DLD1 (cell line): ENCODE results near the gene XYLB.
"Not testable (repeated sequence)": the region's sequence is repeated elsewhere in the genome, so short reads cannot be mapped to it uniquely, and the experiment has no call there.

ENCODE experiments used
- in situ Hi-C: cut with HindIII; loops from 2 replicates; pipeline ENCODE4 v1.10.0; 2017; ENCODE audit warnings: low sequenced_read_pairs

XYLB gene

DNA sequence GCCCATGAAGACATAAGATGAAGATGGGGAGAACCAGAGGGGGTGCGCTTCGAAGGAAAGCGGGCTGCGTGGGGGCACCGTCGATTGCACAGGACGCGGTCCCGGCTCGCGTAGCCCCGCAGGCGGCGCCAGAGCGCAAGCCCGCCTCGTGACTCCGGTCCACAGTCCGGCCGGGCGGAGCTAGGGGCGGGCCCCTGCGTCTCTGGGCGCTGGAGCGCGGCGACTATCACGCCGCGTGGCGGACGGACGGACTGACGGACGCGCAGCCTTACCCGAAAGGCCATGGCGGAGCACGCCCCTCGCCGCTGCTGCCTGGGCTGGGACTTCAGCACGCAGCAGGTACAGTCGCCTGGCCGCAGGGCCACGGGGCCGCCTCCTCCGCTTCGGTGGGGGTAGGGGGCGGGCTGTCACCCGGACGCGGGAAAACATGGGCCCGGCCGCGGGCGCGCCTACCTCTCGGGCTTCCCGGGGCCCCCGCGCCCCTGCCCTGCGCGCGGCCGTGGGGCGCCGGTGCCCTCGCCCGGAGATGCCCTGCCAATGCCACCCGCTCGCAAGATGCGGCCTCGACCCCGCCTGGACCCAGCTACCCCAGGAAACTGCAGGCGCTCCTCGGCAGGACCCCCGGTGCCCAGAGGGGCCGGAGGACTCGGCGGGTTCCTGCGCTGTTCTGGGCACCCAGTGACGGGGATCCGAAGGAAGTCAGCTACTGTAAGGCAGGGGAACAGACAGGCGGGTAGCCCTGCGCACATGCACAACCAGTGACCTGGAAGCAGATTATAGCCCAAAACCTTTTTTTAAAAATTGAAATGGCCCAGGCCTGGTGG is at the start of gene XYLB:
Gene XYLB, plus strand, starts transcription at position 199 of the 824 bp plus-strand sequence. Its CDS starts 84 bp downstream, at position 283.
- in situ Hi-C loops: no loop called here

DNA sequence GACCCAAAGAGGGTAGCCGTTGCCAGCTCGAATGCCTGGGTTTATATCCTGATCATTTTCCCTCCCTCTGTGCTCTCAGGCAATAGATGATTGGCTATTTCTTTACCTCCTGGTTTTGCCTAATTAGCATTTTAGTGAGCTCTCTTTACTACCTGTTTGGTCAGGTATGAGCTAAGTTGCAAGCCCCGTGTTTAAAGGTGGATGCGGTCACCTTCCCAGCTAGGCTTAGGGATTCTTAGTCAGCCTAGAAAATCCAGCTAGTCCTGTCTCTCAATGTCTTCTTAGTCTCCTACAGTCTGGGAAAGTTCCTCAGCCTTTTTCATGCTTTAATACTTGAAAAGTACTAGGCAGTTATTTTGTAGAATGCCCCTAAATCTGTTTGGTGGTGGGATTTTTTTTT is 49.5 kb upstream of the XYLB start:
- in situ Hi-C loops: not testable (repeated sequence)

GRCh38 chr3:38297537-38297936 is 49.0 kb upstream of the XYLB start:
- in situ Hi-C loops: no loop called here

DNA sequence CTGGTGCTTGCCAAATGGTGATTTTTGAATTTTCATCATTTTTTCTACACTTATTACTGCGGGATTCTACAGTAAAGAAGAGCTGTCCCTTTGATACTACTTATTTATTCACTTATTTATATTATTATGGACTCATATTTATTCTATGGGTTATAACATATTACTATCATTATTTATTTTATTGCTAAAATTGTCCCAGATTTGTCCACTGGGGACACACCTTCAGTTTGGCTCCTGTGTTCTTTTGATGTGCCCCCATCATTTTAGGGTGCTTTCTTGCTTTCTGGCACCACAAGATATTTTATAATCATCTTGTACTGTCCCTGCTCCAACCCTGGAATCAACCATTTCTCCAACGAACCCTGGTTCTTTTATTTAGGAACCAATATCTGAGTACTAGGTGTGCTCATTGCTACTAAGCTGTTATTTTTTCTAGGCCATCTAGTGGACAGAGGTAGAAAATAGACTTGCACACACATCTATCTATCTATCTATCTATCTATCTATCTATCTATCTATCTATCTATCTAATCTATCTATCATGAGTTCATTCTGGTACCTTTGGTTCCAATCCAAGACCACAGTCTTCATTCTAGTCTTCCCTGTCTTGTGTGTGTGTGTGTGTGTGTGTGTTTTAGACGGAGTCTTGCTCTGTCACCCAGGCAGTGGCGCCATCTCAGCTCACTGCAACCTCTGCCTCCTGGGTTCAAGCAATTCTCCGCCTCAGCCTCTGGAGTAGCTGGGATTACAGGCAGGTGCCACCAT is 48.5 kb upstream of the XYLB start:
- in situ Hi-C loops: no loop called here

- in situ Hi-C loops: no loop called here
These were observed 39.6 kb upstream of the XYLB start for GRCh38 chr3:38306941-38307340.

DNA sequence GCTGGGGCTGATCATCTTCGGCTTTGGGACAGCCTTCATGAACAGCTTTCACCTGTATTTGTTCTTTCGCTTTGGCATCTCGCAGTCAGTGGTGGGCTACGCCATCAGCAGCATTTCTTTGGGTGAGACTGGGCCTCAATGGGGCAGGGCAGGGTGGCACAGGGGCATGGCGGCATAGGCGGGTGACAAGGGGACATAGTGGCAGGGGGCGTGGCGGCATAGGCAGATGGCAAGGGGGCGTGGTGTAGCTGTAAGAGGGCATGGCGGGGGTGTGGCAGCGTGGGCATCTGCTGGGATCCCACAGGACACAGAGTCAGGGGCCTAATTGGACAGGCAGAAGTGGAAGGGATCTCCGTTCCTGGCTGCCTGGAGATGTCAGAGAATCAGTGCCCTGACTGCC is 39.0 kb upstream of the XYLB start:
- in situ Hi-C loops: no loop called here

- in situ Hi-C loops: no loop called here
These were observed 38.1 kb upstream of the XYLB start for GRCh38 chr3:38308456-38308855.

DNA sequence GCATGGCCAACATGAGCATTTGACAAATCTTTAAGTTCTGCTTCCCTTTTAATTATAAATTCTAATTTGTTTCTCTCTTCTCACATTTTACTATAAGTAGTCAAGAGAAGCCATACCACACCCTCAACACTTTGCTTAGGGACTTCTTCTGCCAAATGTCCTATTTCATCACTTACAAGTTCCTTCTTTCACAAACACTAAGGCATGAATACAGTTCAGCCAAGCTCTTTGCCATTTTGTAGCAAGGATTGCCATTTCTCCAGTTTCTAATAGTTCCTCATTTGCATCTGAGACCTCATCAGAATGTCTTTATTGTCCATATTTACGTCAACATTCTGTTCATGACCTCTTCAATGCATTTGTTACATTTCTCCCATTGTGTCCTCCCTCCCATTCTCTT is 35.1 kb upstream of the XYLB start:
- in situ Hi-C loops: no loop called here

GRCh38 chr3:38311941-38312340 is 34.6 kb upstream of the XYLB start:
- in situ Hi-C loops: no loop called here

DNA sequence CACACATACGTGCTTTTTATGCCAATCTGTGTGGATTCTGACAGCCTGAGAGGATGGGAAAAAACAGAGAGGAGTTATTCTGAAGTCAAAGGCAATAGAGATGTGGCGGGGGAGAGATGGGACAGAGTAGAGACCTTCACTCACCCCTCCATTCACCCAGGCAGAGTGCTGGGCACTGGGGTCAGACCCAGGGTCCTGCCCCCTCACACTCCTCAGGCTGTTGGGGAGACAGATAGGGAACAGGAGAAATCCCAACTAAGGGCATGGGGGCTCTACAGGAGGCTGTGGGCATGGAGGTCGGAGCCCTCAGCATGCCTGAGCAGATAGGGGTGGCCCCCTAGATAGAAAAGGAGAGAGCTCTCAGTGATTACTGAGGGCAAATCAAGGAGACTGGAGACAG is 34.2 kb upstream of the XYLB start:
- in situ Hi-C loops: no loop called here

DNA sequence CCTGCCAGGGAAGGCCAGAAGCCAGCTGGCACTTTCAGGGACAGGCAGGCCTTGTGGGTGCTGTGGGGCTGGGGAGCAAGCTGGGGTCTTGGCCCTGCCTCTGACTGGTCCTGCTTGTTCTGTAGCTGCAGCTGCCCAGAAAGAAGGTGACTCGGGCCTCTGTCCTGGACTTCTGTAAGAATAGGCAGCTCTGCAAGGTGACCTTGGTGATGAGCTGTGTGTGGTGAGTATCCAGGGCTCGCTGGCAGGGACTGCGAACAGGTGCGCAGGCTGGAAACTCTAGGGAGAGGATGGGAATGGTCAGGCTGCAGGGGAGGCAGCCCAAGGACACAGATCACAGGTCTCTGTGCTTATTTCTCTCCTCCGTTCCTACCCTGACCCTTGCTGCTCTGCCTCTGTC is 33.3 kb upstream of the XYLB start:
- in situ Hi-C loops: no loop called here

DNA sequence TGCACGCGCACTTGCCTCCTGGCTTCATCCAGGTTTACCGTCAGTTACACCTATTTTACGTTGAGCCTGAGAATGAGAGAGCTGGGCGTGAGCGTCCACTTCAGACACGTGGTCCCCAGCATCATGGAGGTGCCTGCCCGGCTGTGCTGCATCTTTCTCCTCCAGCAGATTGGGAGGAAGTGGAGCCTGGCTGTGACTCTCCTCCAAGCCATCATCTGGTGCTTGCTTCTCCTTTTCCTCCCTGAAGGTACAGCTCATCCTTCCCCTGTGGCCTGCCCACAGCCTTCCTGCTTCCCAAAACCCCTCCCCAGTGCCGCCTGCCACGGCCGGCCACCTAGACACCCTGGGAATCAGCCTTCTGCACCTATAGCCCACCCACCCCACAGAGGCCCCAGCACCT is 32.9 kb upstream of the XYLB start:
- in situ Hi-C loops: no loop called here

- in situ Hi-C loops: no loop called here
These were observed 32.3 kb upstream of the XYLB start for GRCh38 chr3:38314112-38314763.

DNA sequence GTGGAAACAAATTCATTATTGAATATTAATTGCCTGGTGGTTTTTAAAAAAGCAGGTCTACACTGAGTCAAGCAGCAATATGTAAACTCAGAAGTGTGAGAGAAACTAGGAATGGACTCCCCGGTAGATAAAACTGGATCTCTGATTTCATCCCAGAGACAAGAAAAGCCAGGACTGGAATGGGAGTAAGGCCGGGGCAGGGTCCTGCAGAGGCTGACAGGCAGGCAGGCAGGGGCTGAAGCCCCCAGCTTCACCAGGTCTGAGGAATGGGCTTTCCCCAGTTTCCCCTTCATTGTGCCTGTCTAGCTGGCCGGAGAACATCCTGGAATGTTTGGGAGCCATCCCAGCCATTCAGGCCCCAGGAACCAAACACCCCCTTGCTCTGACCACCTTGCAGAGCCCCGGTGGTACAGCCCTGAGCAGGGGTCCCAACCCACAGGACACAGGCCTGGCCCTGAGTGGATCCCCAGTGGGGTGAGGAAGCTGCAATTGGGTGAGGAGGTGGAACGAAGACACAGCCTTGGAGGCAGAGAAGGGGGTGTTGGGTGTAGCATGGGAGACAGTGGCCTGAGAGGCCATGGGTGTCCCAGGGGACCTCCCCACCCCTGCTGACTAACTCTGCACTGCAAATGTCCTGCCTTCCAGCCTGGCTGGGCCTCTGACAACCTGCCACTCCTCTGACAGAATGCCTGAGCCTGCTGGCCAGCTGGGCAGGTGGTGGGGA is 31.7 kb upstream of the XYLB start:
- in situ Hi-C loops: no loop called here

DNA sequence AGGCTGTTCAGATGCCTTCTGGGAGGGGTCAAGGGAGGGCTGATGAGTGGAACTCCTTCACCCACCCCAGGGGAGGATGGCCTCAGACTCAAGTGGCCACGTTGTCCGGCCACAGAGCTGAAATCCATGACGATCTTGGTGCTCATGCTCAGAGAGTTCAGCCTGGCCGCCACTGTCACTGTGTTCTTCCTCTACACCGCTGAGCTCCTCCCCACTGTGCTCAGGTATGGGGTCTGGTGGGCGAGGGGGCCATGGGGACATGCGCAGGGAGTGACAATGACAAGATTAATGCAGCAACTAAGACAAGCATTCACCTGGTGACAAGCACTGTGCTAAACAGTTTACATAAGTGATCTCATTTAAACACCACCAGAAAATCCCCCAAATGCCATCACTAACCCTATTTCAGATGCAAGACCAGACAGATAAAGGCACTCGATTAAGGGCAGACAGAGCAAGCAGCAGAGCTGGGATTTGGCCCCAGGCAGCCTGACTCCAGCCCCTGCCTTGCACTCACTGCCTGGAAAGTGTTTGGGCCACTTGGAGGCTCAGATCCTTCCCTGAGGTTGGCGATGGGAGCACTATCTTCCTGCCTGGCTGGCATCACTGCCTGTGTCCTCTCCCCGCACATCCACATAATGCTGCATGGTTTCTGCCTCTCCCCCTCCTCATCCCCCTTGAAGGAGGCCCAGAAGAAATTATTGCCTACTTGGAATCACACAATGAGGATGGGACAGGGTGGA is 30.9 kb upstream of the XYLB start:
- in situ Hi-C loops: no loop called here

DNA sequence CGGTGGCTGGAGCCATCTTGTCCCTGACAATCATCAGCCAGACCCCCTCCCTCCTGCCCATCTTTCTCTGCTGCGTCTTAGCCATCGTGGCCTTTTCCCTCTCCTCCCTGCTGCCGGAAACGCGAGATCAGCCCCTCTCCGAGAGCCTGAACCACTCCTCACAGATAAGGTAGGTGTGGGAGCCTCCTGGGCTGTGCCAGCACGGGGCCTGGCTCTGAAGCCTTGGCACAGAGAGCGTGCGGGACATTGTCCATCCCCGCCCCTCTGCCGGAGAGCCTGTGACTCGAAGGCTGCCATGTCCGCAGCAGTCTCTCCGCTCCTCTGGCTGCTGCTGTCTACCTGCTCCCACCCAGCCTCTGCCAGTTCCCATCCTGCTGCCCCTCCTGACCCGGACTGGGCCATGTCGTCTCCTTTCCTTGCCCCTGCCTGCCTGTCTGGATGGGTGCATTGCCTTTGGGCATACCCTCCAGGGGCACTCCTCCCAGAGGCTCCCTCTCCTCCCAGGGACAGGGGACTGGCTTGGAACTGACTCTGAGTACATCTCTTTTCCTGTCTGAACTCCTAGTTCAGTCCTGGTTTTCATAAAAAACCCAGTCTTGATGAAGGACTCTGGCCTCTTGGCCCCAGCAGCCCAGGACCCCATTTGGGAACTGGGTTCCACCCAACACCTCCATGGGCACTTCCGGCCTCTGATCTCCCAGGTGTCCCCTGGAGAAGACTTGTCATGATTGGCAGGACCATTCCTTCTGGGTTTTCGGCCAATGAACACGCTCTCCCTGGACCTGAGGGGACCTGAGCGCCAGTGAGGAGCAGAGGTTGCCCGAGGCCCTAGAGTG is 30.0 kb upstream of the XYLB start:
- in situ Hi-C loops: no loop called here

DNA sequence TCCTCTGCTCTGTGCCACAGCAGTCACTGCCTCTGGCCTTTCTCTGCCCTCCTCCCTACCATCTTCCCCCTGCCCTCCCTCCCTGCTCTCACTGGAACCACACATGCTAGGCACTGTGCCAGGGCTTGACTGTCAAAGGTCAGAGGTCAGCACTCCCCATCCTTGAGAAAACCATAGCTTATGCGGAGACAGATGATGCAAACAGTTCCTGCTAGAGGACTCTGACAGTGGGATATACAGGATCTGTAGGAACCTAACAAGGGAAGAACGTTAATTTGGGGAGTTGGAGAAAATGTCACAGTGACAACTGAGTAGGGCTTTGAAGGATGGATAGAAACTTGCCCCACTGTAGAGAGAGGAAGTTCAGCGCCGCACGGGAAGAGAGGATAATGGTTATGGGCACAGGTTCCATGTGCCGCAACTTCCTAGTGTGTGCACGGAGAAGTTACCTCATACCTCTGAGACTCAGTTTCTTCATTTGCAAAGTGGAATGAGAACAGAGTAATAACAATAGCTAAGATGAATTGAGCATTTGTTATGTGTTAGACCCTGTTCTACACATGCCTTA is 29.3 kb upstream of the XYLB start:
- in situ Hi-C loops: no loop called here

GRCh38 chr3:38318766-38319671 is 27.6 kb upstream of the XYLB start:
- in situ Hi-C loops: no loop called here
